Right lobe of liver (tissue), 4 donors: Measurements from ENCODE around the gene ANK2.

Experiments
- CTCF ChIP-seq, 4 donors: fragments of 200-600 bp in 3 of 4; fragments of 450-650 bp in 1 of 4; IDR thresholded peaks; one replicate each; pipeline versions ENCODE4 v1.5.1 to v1.8.0; 2016 to 2022; ENCODE audit warnings: antibody characterized with exemption in 4 of 4, mild to moderate bottlenecking in 2 of 4
- POLR2A ChIP-seq: fragments of 450-650 bp; IDR thresholded peaks from one replicate; pipeline ENCODE4 v1.6.1; 2017; ENCODE audit warnings: antibody characterized with exemption, mild to moderate bottlenecking
- donor health status: DM: no; HTN: no; CAD: no.
- donor health status: DM: no; HTN: no; CAD: no.
- donor health status: DM: no; HTN: yes; CAD: no.

- TF ChIP-seq CTCF (IDR thresholded peaks at IDR 0.05) = no peak
- TF ChIP-seq POLR2A = no peak
Measured at GRCh38 chr4:113077575-113077974, 28.1 kb downstream of the ANK2 start.
